BJ (cell line): ENCODE data around the gene EGFR. TPM values are rescaled to one million over a fixed set of nuclear protein-coding genes. Genes with fewer than 3 reads are reported as not detected.

Experiments
- CTCF ChIA-PET: fragments of 350-600 bp; formaldehyde crosslinking; extraction: SDS; loops from one replicate; lab custom pipeline; 2021; ENCODE audit warnings: antibody characterized with exemption, inconsistent platforms; lab: Yijun Ruan, JAX
- POLR2A ChIA-PET: fragments of 300-600 bp; sonication (Branson Sonifier 250); formaldehyde crosslinking; extraction: SDS; loops from one replicate; lab custom pipeline; 2021; ENCODE audit warnings: antibody characterized with exemption; lab: Charles Lee
- DNase-seq: peaks from one replicate; pipeline ENCODE4 v3.0.0-alpha.2; 2011; ENCODE audit warnings: low read depth
- H3K27me3 ChIP-seq: 2 replicates; pipeline ENCODE4 v1.6.0; 2011; ENCODE audit warnings: low read length; ENCODE audit not compliant: control insufficient read depth, insufficient read depth
- H3K36me3 ChIP-seq: 2 replicates; pipeline ENCODE4 v1.5.1; 2011; ENCODE audit warnings: low read length; ENCODE audit not compliant: control insufficient read depth, insufficient read depth
- H3K4me3 ChIP-seq: 2 replicates; pipeline ENCODE4 v1.5.1; 2011; ENCODE audit warnings: low read depth, mild to moderate bottlenecking, control low read depth, low read length
- CTCF ChIP-seq: IDR thresholded peaks from 2 replicates; pipeline ENCODE4 v1.5.1; 2011; ENCODE audit warnings: low read depth, mild to moderate bottlenecking, control low read depth, inconsistent platforms, low read length, moderate library complexity; ENCODE audit not compliant: insufficient read depth
- polyA plus RNA-seq: library from polyadenylated mRNA; depleted of rRNA; stranded (reverse); fragments of >200 nt; gene quantifications from 2 replicates; pipeline ENCODE4 v1.2.3, GENCODE V29; 2011

Gene EGFR
- polyA plus RNA-seq, 1 experiment = 34.0 TPM

GRCh38 chr7:55246171-55246570 is 227.4 kb downstream of the EGFR start:
- Histone ChIP-seq H3K27me3 (no peaks in the 10 kb centered on the region), H3K36me3 (no peaks in the 10 kb centered on the region), H3K4me3 (no peak overlapping the region)
- POLR2A ChIA-PET = no interaction called here
- no peak for TF ChIP-seq CTCF
- CTCF ChIA-PET = interaction anchor here (0.9 to 6.4 kb wide), 4 partner anchors 9 to 479 kb away, joined by 3 to 31 read pairs (median 11); no protein-coding TSS in a partner anchor
- no peak for DNase-seq

- POLR2A ChIA-PET = interaction anchor here (0.6 kb wide), 1 partner anchor 227 kb away, joined by 8 read pairs; no protein-coding TSS in a partner anchor
- H3K36me3 ChIP-seq = no peaks in the 10 kb centered on the region
- TF ChIP-seq CTCF = no peak
- no peaks in the 10 kb centered on the region for H3K27me3 ChIP-seq
- no peak for DNase-seq
- CTCF ChIA-PET = interaction anchor here (1.4 to 6.4 kb wide), 2 partner anchors 8 to 473 kb away, joined by 4 to 31 read pairs; no protein-coding TSS in a partner anchor
- no peak overlapping the region for H3K4me3 ChIP-seq
These were observed 228.6 kb downstream of the EGFR start for GRCh38 chr7:55247428-55247827.

- no peaks in the 10 kb centered on the region for H3K36me3 ChIP-seq
- H3K27me3 ChIP-seq = no peaks in the 10 kb centered on the region
- H3K4me3 ChIP-seq = no peak overlapping the region
- CTCF ChIA-PET = interaction anchor here (1.0 to 6.4 kb wide), 2 partner anchors 199 to 474 kb away, joined by 3 to 31 read pairs; no protein-coding TSS in a partner anchor
- TF ChIP-seq CTCF = no peak
- POLR2A ChIA-PET = no interaction called here
- no peak for DNase-seq
These were observed 229.7 kb downstream of the EGFR start for GRCh38 chr7:55248526-55248925.

GRCh38 chr7:55249332-55249731 is 230.5 kb downstream of the EGFR start:
- POLR2A ChIA-PET = no interaction called here

GRCh38 chr7:55250313-55250712 is 231.5 kb downstream of the EGFR start:
- H3K36me3 ChIP-seq = no peaks in the 10 kb centered on the region
- ChIA-PET CTCF (interaction anchor here (1.0 to 6.4 kb wide), 2 partner anchors 220 to 476 kb away, joined by 3 to 31 read pairs; no protein-coding TSS in a partner anchor), POLR2A (no interaction called here)
- no peak for DNase-seq
- H3K27me3 ChIP-seq = no peaks in the 10 kb centered on the region
- H3K4me3 ChIP-seq = no peak overlapping the region
- TF ChIP-seq CTCF = peak; percentile 50

More at GRCh38 chr7:55249332-55249731, 230.5 kb downstream of the EGFR start:
- no peak for TF ChIP-seq CTCF
- CTCF ChIA-PET = interaction anchor here (0.7 to 6.4 kb wide), 4 partner anchors 12 to 475 kb away, joined by 3 to 31 read pairs (median 4); no protein-coding TSS in a partner anchor
- Histone ChIP-seq H3K36me3 (no peaks in the 10 kb centered on the region), H3K27me3 (no peaks in the 10 kb centered on the region), H3K4me3 (no peak overlapping the region)
- no peak for DNase-seq
